HepG2 (cell line): ENCODE measurements around the gene NELFCD. TPM values are rescaled to one million over a fixed set of nuclear protein-coding genes. Genes with fewer than 3 reads are reported as not detected.

Experiments used
- ARNT ChIP-seq: fragments of 450-650 bp; IDR thresholded peaks from 2 replicates; pipeline ENCODE4 v1.6.1; 2017
- CHD2 ChIP-seq: IDR thresholded peaks from 2 replicates; pipeline ENCODE4 v1.6.1; 2011; ENCODE audit warnings: low read depth, low read length, improper control_type of control experiment
- CTCF ChIP-seq: sonication (generic); formaldehyde crosslinking; IDR thresholded peaks from 2 replicates; pipeline ENCODE4 v1.5.0; 2020; ENCODE audit warnings: mild to moderate bottlenecking, missing genetic modification reagents, moderate library complexity
- FOXA3 ChIP-seq: IDR thresholded peaks from 2 replicates; pipeline ENCODE4 v1.6.1; 2016; ENCODE audit warnings: missing genetic modification reagents, missing compliant biosample characterization
- GLI4 ChIP-seq: sonication (generic); formaldehyde crosslinking; IDR thresholded peaks from 2 replicates; pipeline ENCODE4 v1.5.1; 2020; ENCODE audit warnings: missing genetic modification reagents, mild to moderate bottlenecking, moderate library complexity, borderline replicate concordance
- HHEX ChIP-seq: IDR thresholded peaks from 2 replicates; pipeline ENCODE4 v1.6.1; 2016; ENCODE audit warnings: control low read depth
- ONECUT2 ChIP-seq: sonication (generic); formaldehyde crosslinking; IDR thresholded peaks from 2 replicates; pipeline ENCODE4 v1.4.0; 2020; ENCODE audit warnings: missing genetic modification reagents
- PBX2 ChIP-seq: IDR thresholded peaks from 2 replicates; pipeline ENCODE4 v1.6.1; 2016; ENCODE audit warnings: control low read depth
- RAD21 ChIP-seq: fragments of 450-650 bp; formaldehyde crosslinking; IDR thresholded peaks from 2 replicates; pipeline ENCODE4 v1.5.0; 2020; ENCODE audit warnings: mild to moderate bottlenecking
- REST ChIP-seq, 2 experiments: IDR thresholded peaks; 2 replicates each; pipeline ENCODE4 v1.6.1; 2011 to 2012; ENCODE audit warnings: low read length in 2 of 2, borderline replicate concordance in 1 of 2, low read depth in 1 of 2, mild to moderate bottlenecking in 1 of 2, moderate library complexity in 1 of 2
- SMYD3 ChIP-seq: sonication (generic); formaldehyde crosslinking; IDR thresholded peaks from 2 replicates; pipeline ENCODE4 v1.8.1; 2023; ENCODE audit warnings: mild to moderate bottlenecking, missing genetic modification reagents
- SP2 ChIP-seq: sonication (generic); formaldehyde crosslinking; IDR thresholded peaks from 2 replicates; pipeline ENCODE4 v1.5.1; 2020; ENCODE audit warnings: mild to moderate bottlenecking, missing genetic modification reagents
- SRY ChIP-seq: sonication (generic); formaldehyde crosslinking; IDR thresholded peaks from 2 replicates; pipeline ENCODE4 v1.8.0; 2022; ENCODE audit warnings: mild to moderate bottlenecking, missing genetic modification reagents
- TAF15 ChIP-seq: fragments of 200-400 bp; formaldehyde crosslinking; IDR thresholded peaks from one replicate; pipeline ENCODE4 v1.6.1; 2018; ENCODE audit warnings: mild to moderate bottlenecking, low read depth, low read length; ENCODE audit not compliant: poor library complexity, severe bottlenecking
- TEAD3 ChIP-seq: optimal IDR thresholded peaks from 2 replicates; pipeline ENCODE3; 2016; ENCODE audit warnings: borderline replicate concordance
- ZBTB34 ChIP-seq: sonication (generic); formaldehyde crosslinking; IDR thresholded peaks from 2 replicates; pipeline ENCODE4 v1.8.0; 2022; ENCODE audit warnings: mild to moderate bottlenecking, missing genetic modification reagents
- ZMYM3 ChIP-seq: sonication (generic); formaldehyde crosslinking; IDR thresholded peaks from 2 replicates; pipeline ENCODE4 v1.5.1; 2020; ENCODE audit warnings: mild to moderate bottlenecking, missing genetic modification reagents
- ZNF503 ChIP-seq: sonication (generic); formaldehyde crosslinking; IDR thresholded peaks from 2 replicates; pipeline ENCODE4 v1.4.0; 2020; ENCODE audit warnings: missing genetic modification reagents
- ZNF567 ChIP-seq: sonication (generic); formaldehyde crosslinking; IDR thresholded peaks from 2 replicates; pipeline ENCODE4 v1.8.1; 2023; ENCODE audit warnings: mild to moderate bottlenecking, missing genetic modification reagents, borderline replicate concordance
- ZNF678 ChIP-seq: sonication (generic); formaldehyde crosslinking; IDR thresholded peaks from 2 replicates; pipeline ENCODE4 v1.4.0; 2020; ENCODE audit warnings: mild to moderate bottlenecking, missing genetic modification reagents
- polyA plus RNA-seq, 8 experiments: library from polyadenylated mRNA; depleted of rRNA in 3 of 8; stranded (reverse) in 7 of 8; unstranded in 1 of 8; fragments of >200 nt; fragmentation: Illumina TruSeq in 4 of 8; extraction: Trizol in 4 of 8; gene quantifications; 2 replicates each; pipeline versions ENCODE4 v1.2.1 to v1.2.3, GENCODE V29; 2011 to 2016; ENCODE audit warnings: low read depth in 4 of 8, missing spikeins in 1 of 8, mixed read lengths in 1 of 8; ENCODE audit not compliant: insufficient read depth in 1 of 8
- total RNA-seq, 5 experiments: library from RNA; depleted of rRNA; stranded (reverse); fragments of >200 nt; fragmentation: Illumina TruSeq; extraction: Trizol; gene quantifications; 2 replicates each; pipeline ENCODE4 v1.2.3, GENCODE V29; 2016; ENCODE audit warnings: low read depth in 1 of 5

The NELFCD gene
- total and polyA plus RNA-seq, 2 of the 13 experiments (the other 11 are each of a cell fraction or from before 2014, with no cell fraction given) = 159 to 203 TPM

GRCh38 chr20:59032023-59032712 is 51.1 kb downstream of the NELFCD start, which contains the start of gene ATP5F1E (continued):
- TF ChIP-seq PBX2 (peak; percentile 90), ZNF678 (CRISPR knock-in tag) (peak; percentile 97), ZMYM3 (CRISPR knock-in tag) (peak; percentile 50; the same call in 1 of the 2 replicates), FOXA3 (CRISPR knock-in tag) (peak; percentile 41), ZNF567 (CRISPR knock-in tag) (peak; percentile 95; the same call in 1 of the 2 replicates), GLI4 (CRISPR knock-in tag) (peak; percentile 72), TAF15 (peak; percentile 92), ONECUT2 (CRISPR knock-in tag) (peak; percentile 44), CTCF (CRISPR knock-in tag) (peak; percentile 21; the same call in 1 of the 2 replicates), ZNF503 (CRISPR knock-in tag) (peak; percentile 56), TEAD3 (CRISPR knock-in tag) (peak; percentile 40), RAD21 (peak; percentile 69), HHEX (CRISPR knock-in tag) (0 out of 2 replicates have a peak, but pooled peaks have one; percentile 23), SRY (CRISPR knock-in tag) (peak; percentile 66), ZBTB34 (CRISPR knock-in tag) (0 out of 2 replicates have a peak, but pooled peaks have one; percentile 58), SMYD3 (CRISPR knock-in tag) (peak; percentile 88; the same call in 1 of the 2 replicates), ARNT (no peak), SP2 (CRISPR knock-in tag) (peak; percentile 95), REST (IDR thresholded peaks at IDR 0.05; ENCODE audit: borderline replicate concordance in 1 of 2, low read depth in 1 of 2, low read length in 2 of 2) (peak in 1 of 2 experiments; percentile 31; a peak in 1 of 4 replicates), CHD2 (no peak; the same call in 1 of the 2 replicates)
